Measurements from ENCODE around the gene TMEM44.
A peak's percentile ranks its signal among the peaks of the same experiment; 100 is the strongest.

The TMEM44 gene

GRCh38 chr3:194561306-194561974 is 71.8 kb downstream of the TMEM44 start:
- Histone ChIP-seq H3K9me3 (no peaks in the 10 kb centered on the region), H3K27me3 (no peaks in the 10 kb centered on the region), H3K4me2 (no peak overlapping the region), H3K27ac (no peak overlapping the region), H3K4me1 (peaks cover 2% of the 10 kb centered on the region), H4K20me1 (no peaks in the 10 kb centered on the region), H3K36me3 (no peaks in the 10 kb centered on the region), H3K9ac (no peak overlapping the region), H3K4me3 (no peak overlapping the region)
- no peak for TF ChIP-seq Cebpa-rat (IDR thresholded peaks at IDR 0.05)

GRCh38 chr3:194560047-194560446 is 73.2 kb downstream of the TMEM44 start:
- Histone ChIP-seq H3K9ac (no peak overlapping the region), H3K27me3 (no peaks in the 10 kb centered on the region), H3K36me3 (no peaks in the 10 kb centered on the region), H3K27ac (no peak overlapping the region), H3K4me1 (peaks cover 9% of the 10 kb centered on the region), H3K4me2 (no peak overlapping the region), H3K4me3 (no peak overlapping the region), H3K9me3 (no peaks in the 10 kb centered on the region), H4K20me1 (no peaks in the 10 kb centered on the region)
- no peak for TF ChIP-seq Cebpa-rat (IDR thresholded peaks at IDR 0.05)

- no peaks in the 10 kb centered on the region for H4K20me1 ChIP-seq
- H3K27me3 ChIP-seq: no peaks in the 10 kb centered on the region
- peaks cover 9% of the 10 kb centered on the region for H3K4me1 ChIP-seq
- H3K27ac ChIP-seq: no peak overlapping the region
- no peak overlapping the region for H3K4me2 ChIP-seq
- no peak overlapping the region for H3K9ac ChIP-seq
- H3K9me3 ChIP-seq: no peaks in the 10 kb centered on the region
- H3K4me3 ChIP-seq: no peak overlapping the region
- H3K36me3 ChIP-seq: no peaks in the 10 kb centered on the region
- TF ChIP-seq Cebpa-rat (IDR thresholded peaks at IDR 0.05): no peak
These were observed 73.7 kb downstream of the TMEM44 start for GRCh38 chr3:194559530-194559929.

GRCh38 chr3:194556086-194557056 is 76.8 kb downstream of the TMEM44 start:
- TF ChIP-seq Cebpa-rat (IDR thresholded peaks at IDR 0.05): no peak
- Histone ChIP-seq H3K4me1 (peaks cover 9% of the 10 kb centered on the region), H4K20me1 (no peaks in the 10 kb centered on the region), H3K36me3 (no peaks in the 10 kb centered on the region), H3K4me2 (peak overlapping the region; percentile 30), H3K9ac (no peak overlapping the region), H3K9me3 (no peaks in the 10 kb centered on the region), H3K4me3 (no peak overlapping the region), H3K27ac (peak overlapping the region; percentile 16; the same call in 1 of the 2 replicates), H3K27me3 (no peaks in the 10 kb centered on the region)

- H3K4me2 ChIP-seq: no peak overlapping the region
- TF ChIP-seq Cebpa-rat (IDR thresholded peaks at IDR 0.05): no peak
- H3K9me3 ChIP-seq: no peaks in the 10 kb centered on the region
- no peaks in the 10 kb centered on the region for H4K20me1 ChIP-seq
- H3K27ac ChIP-seq: peak overlapping the region; percentile 16; the same call in 1 of the 2 replicates
- H3K4me3 ChIP-seq: no peak overlapping the region
- no peaks in the 10 kb centered on the region for H3K27me3 ChIP-seq
- no peak overlapping the region for H3K9ac ChIP-seq
- H3K36me3 ChIP-seq: no peaks in the 10 kb centered on the region
- H3K4me1 ChIP-seq: peaks cover 13% of the 10 kb centered on the region
These were observed 77.8 kb downstream of the TMEM44 start for GRCh38 chr3:194555175-194556062.

GRCh38 chr3:194554473-194555123 is 78.6 kb downstream of the TMEM44 start:
- Histone ChIP-seq H3K9ac (no peak overlapping the region), H3K4me2 (no peak overlapping the region), H3K36me3 (no peaks in the 10 kb centered on the region), H3K4me1 (peaks cover 20% of the 10 kb centered on the region), H3K27ac (no peak overlapping the region), H3K9me3 (no peaks in the 10 kb centered on the region), H3K4me3 (no peak overlapping the region), H4K20me1 (no peaks in the 10 kb centered on the region), H3K27me3 (no peaks in the 10 kb centered on the region)
- no peak for TF ChIP-seq Cebpa-rat (IDR thresholded peaks at IDR 0.05)

GRCh38 chr3:194552327-194552949 is 80.8 kb downstream of the TMEM44 start:
- H3K9me3 ChIP-seq: no peaks in the 10 kb centered on the region
- H3K4me3 ChIP-seq: no peak overlapping the region
- no peak overlapping the region for H3K9ac ChIP-seq
- TF ChIP-seq Cebpa-rat (IDR thresholded peaks at IDR 0.05): no peak
- H4K20me1 ChIP-seq: no peaks in the 10 kb centered on the region
- H3K36me3 ChIP-seq: no peaks in the 10 kb centered on the region
- H3K4me2 ChIP-seq: no peak overlapping the region
- H3K27me3 ChIP-seq: no peaks in the 10 kb centered on the region
- peaks cover 20% of the 10 kb centered on the region for H3K4me1 ChIP-seq
- H3K27ac ChIP-seq: no peak overlapping the region

- Histone ChIP-seq H3K4me3 (no peak overlapping the region), H3K4me2 (peak overlapping the region; percentile 20; the same call in 1 of the 2 replicates), H3K36me3 (no peaks in the 10 kb centered on the region), H3K27ac (no peak overlapping the region), H3K4me1 (peaks cover 10% of the 10 kb centered on the region; the same call in 1 of the 2 replicates), H3K27me3 (no peaks in the 10 kb centered on the region), H4K20me1 (no peaks in the 10 kb centered on the region), H3K9me3 (peaks cover 5% of the 10 kb centered on the region; the same call in 1 of the 2 replicates), H3K9ac (no peak overlapping the region)
- no peak for TF ChIP-seq Cebpa-rat (IDR thresholded peaks at IDR 0.05)
These were observed 83.4 kb downstream of the TMEM44 start for GRCh38 chr3:194549853-194550252.
